ENCODE results near the gene MFGE8.

- TF ChIP-seq USF2 (IDR thresholded peaks at IDR 0.05) (no peak), CHD2 (IDR thresholded peaks at IDR 0.05; ENCODE audit: low read length, partially characterized antibody) (no peak)
Measured at GRCh38 chr15:88904624-88905327, 8.4 kb downstream of the MFGE8 start.

Data from A549 (cell line).